ENCODE measurements around the gene BTBD2.

GRCh38 chr19:2018752-2019151 is 3.2 kb upstream of the BTBD2 start:
- TF ChIP-seq EZH2 (IDR thresholded peaks at IDR 0.05) (no peak), POLR2AphosphoS5 (IDR thresholded peaks at IDR 0.05; ENCODE audit: borderline replicate concordance, low read depth, low read length) (no peak)

Data from SK-N-MC (cell line).